Psoas muscle (tissue), 8 donors: ENCODE results near the gene TEKT5. TPM values are rescaled to one million over a fixed set of nuclear protein-coding genes. Genes with fewer than 3 reads are reported as not detected.

Experiments
- ATAC-seq, 4 donors: fragments of 200-7000 bp; cut with Tn5 transposase; one replicate each; pipeline ENCODE4 v1.9.1; 2020; ENCODE audit warnings: moderate library complexity in 3 of 4, mild to moderate bottlenecking in 2 of 4
- DNase-seq, 2 donors: peaks; one replicate each; pipeline ENCODE4 v3.0.0-alpha.2; 2020
- H3K27ac ChIP-seq: fragments of 200-600 bp; one replicate; pipeline ENCODE4 v1.8.0; 2022
- H3K27me3 ChIP-seq, 3 donors: fragments of 200-600 bp in 1 of 3; one replicate each; pipeline versions ENCODE4 v1.6.1 to v1.8.0; 2013 to 2022; ENCODE audit warnings: low read length in 2 of 3, mild to moderate bottlenecking in 2 of 3, moderate library complexity in 1 of 3; ENCODE audit not compliant: insufficient read depth in 3 of 3
- H3K36me3 ChIP-seq, 2 donors: fragments of 200-600 bp in 1 of 2; one replicate each; pipeline versions ENCODE4 v1.6.1 to v1.8.0; 2013 to 2022; ENCODE audit warnings: low read depth in 1 of 2, mild to moderate bottlenecking in 1 of 2, moderate library complexity in 1 of 2; ENCODE audit not compliant: insufficient read depth in 1 of 2
- H3K4me1 ChIP-seq: fragments of 200-600 bp; one replicate; pipeline ENCODE4 v1.8.0; 2022
- H3K4me3 ChIP-seq: fragments of 200-600 bp; one replicate; pipeline ENCODE4 v1.8.0; 2022; ENCODE audit warnings: mild to moderate bottlenecking
- H3K9me3 ChIP-seq: fragments of 200-600 bp; one replicate; pipeline ENCODE4 v1.8.0; 2022
- WGBS, 3 donors: extraction: QIAGEN DNeasy Blood & Tissue Kit; methylation state at CpG; one replicate each; pipeline versions ENCODE4 v1.1.6 to v1.1.7; 2013; 5-methylcytosine and 5-hydroxymethylcytosine counted together
- intact Hi-C, 2 donors: fragments of 100-400 bp; cut with DNase I; formaldehyde crosslinking; loops; one replicate each; pipeline versions ENCODE4 v1.11.0 to v1.14.2; 2022
- polyA plus RNA-seq, 3 donors: library from polyadenylated mRNA; stranded (reverse); fragments of 200-250 nt; gene quantifications; one replicate each; pipeline ENCODE4 v1.2.3, GENCODE V29; 2013
- total RNA-seq, 4 donors: library from RNA; stranded (reverse); fragmentation: NEBNext Ultra II Directional in 2 of 4; extraction: Animal tissue kit (Norgen Biotek cat#: 25700) in 2 of 4; gene quantifications; one replicate each; pipeline versions ENCODE4 v1.2.1 to v1.2.4, GENCODE V29; 2021 to 2023
- TF ChIP-seq, protein P1 (sequence below): fragments of 200-600 bp; IDR thresholded peaks from one replicate; pipeline ENCODE4 v1.8.0; 2022; ENCODE audit warnings: antibody characterized with exemption
- donor health status: healthy with polysubstance abuse.
- donor health status: DM: no; HTN: no; CAD: no; lungs with moderate emphysema.
- donor health status: Bipolar disorder and iron deficiency.
- donor health status: healthy.
- donor health status: DM: yes; HTN: yes; CAD: no.
- donor health status: DM: no; HTN: no; CAD: no.
- donor health status: DM: no; HTN: no; CAD: no.
- donor health status: DM: yes; HTN: yes; CAD: no.

TEKT5 gene
- total and polyA plus RNA-seq, 7 donors, result not detected

DNA sequence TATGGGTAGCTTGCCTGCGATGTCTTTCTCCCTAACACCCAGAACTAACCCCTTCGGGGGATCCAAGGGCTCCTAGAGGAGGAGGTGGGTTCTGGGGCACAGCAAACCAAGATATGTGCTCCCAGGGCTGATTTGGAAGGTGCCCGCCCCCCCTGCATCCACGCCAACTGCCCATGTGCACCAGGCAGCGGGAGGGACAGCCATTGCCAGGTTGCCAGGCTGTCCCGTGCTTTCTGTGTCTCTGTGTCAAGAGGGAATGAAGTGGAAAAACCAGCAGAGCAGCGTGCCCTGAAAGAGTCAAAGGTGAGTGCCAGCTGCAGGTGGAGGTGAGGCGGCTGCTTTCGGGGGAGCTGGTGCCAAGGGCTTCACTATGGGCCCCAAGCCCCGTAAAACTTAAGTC lies 6.4 kb downstream of the TEKT5 start:
- 59 to 79% (median 68%) methylated on average over 10 of the region's 10 CpGs for WGBS, 3 donors
- H3K27me3 ChIP-seq, result peaks cover 0 to 3% (median 0%) of the 10 kb centered on the region in 3 donors
- H3K27ac ChIP-seq, result no peak overlapping the region
- no peaks in the 10 kb centered on the region for H3K36me3 ChIP-seq
- DNase-seq, result no peak
- no peaks in the 10 kb centered on the region for H3K9me3 ChIP-seq
- H3K4me1 ChIP-seq, result no peaks in the 10 kb centered on the region
- TF ChIP-seq, protein P1, sequence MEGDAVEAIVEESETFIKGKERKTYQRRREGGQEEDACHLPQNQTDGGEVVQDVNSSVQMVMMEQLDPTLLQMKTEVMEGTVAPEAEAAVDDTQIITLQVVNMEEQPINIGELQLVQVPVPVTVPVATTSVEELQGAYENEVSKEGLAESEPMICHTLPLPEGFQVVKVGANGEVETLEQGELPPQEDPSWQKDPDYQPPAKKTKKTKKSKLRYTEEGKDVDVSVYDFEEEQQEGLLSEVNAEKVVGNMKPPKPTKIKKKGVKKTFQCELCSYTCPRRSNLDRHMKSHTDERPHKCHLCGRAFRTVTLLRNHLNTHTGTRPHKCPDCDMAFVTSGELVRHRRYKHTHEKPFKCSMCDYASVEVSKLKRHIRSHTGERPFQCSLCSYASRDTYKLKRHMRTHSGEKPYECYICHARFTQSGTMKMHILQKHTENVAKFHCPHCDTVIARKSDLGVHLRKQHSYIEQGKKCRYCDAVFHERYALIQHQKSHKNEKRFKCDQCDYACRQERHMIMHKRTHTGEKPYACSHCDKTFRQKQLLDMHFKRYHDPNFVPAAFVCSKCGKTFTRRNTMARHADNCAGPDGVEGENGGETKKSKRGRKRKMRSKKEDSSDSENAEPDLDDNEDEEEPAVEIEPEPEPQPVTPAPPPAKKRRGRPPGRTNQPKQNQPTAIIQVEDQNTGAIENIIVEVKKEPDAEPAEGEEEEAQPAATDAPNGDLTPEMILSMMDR, result no peak
- intact Hi-C loops, result no loop called here
- no peak overlapping the region for H3K4me3 ChIP-seq
- ATAC-seq, result no peak

- Histone ChIP-seq H3K27me3 (peaks cover 0 to 3% (median 3%) of the 10 kb centered on the region in 3 donors), H3K4me3 (no peak overlapping the region), H3K36me3 (no peaks in the 10 kb centered on the region), H3K4me1 (no peaks in the 10 kb centered on the region), H3K9me3 (no peaks in the 10 kb centered on the region), H3K27ac (no peak overlapping the region)
- DNase-seq (no peak), ATAC-seq (no peak)
- TF ChIP-seq, protein P1, result no peak
- 66 to 74% (median 72%) methylated on average over 7 of the region's 7 CpGs for WGBS, 3 donors
- intact Hi-C loops, result no loop called here
Observed at GRCh38 chr16:10685709-10686108, 9.0 kb downstream of the TEKT5 start.

- no peak for DNase-seq
- 64 to 66% (median 65%) methylated on average over 14 of the region's 14 CpGs for WGBS, 3 donors
- no peaks in the 10 kb centered on the region for H3K4me1 ChIP-seq
- H3K4me3 ChIP-seq, result no peak overlapping the region
- H3K27ac ChIP-seq, result no peak overlapping the region
- intact Hi-C loops, result no loop called here
- H3K9me3 ChIP-seq, result no peaks in the 10 kb centered on the region
- no peaks in the 10 kb centered on the region for H3K36me3 ChIP-seq
- ATAC-seq, result no peak
- peaks cover 0 to 3% (median 0%) of the 10 kb centered on the region in 3 donors for H3K27me3 ChIP-seq
- TF ChIP-seq, protein P1, result no peak
Observed at GRCh38 chr16:10684511-10685151, 10.1 kb downstream of the TEKT5 start.

GRCh38 chr16:10683170-10683569 lies 11.6 kb downstream of the TEKT5 start:
- no peak for ATAC-seq

More at GRCh38 chr16:10683170-10683569, 11.6 kb downstream of the TEKT5 start:
- Histone ChIP-seq H3K27me3 (peaks cover 0 to 3% (median 0%) of the 10 kb centered on the region in 3 donors), H3K27ac (no peak overlapping the region), H3K9me3 (no peaks in the 10 kb centered on the region), H3K4me3 (no peak overlapping the region), H3K4me1 (no peaks in the 10 kb centered on the region), H3K36me3 (no peaks in the 10 kb centered on the region)
- 24 to 34% (median 26%) methylated on average over 8 of the region's 8 CpGs for WGBS, 3 donors
- intact Hi-C loops, result no loop called here
- DNase-seq, result no peak
- TF ChIP-seq, protein P1, result no peak
